GM18505 (cell line): Measurements from ENCODE around the gene GAS2L2.

Experiments
- ATAC-seq: cut with Tn5 transposase; IDR thresholded peaks from one replicate; pipeline ENCODE4 v1.9.1; 2021; ENCODE audit not compliant: unreplicated experiment
- POLR2A ChIP-seq: IDR thresholded peaks from 4 replicates; pipeline ENCODE4 v1.6.1; 2011; ENCODE audit warnings: borderline replicate concordance; ENCODE audit not compliant: insufficient read depth, insufficient read length; ENCODE audit errors: extremely low read depth

GAS2L2 gene

GRCh38 chr17:35752945-35753764 is at the start of gene GAS2L2:
Gene GAS2L2 (minus strand): TSS chr17:35753239. CDS start chr17:35752850, 389 bp downstream.
- ATAC-seq: no peak
- no peak for TF ChIP-seq POLR2A

- no peak for ATAC-seq
- TF ChIP-seq POLR2A: no peak
Observed at GRCh38 chr17:35801583-35802224, 48.7 kb upstream of the GAS2L2 start.

- no peak for TF ChIP-seq POLR2A
- ATAC-seq: no peak
Observed at GRCh38 chr17:35799942-35800341, 46.9 kb upstream of the GAS2L2 start.

GRCh38 chr17:35797918-35798317 is 44.9 kb upstream of the GAS2L2 start:
- TF ChIP-seq POLR2A: no peak

GRCh38 chr17:35797370-35797769 is 44.3 kb upstream of the GAS2L2 start:
- ATAC-seq: no peak
- no peak for TF ChIP-seq POLR2A

More at GRCh38 chr17:35797918-35798317, 44.9 kb upstream of the GAS2L2 start:
- ATAC-seq: no peak

GRCh38 chr17:35796942-35797341 is 43.9 kb upstream of the GAS2L2 start:
- no peak for TF ChIP-seq POLR2A
- ATAC-seq: no peak

GRCh38 chr17:35795871-35796265 is 42.8 kb upstream of the GAS2L2 start:
- no peak for TF ChIP-seq POLR2A
- ATAC-seq: no peak

- no peak for ATAC-seq
- TF ChIP-seq POLR2A: no peak
Observed at GRCh38 chr17:35795007-35795870, 42.2 kb upstream of the GAS2L2 start, which contains the start of gene MMP28. Gene MMP28 (minus strand): TSS chr17:35795641. CDS start chr17:35795377, 264 bp downstream.

GRCh38 chr17:35793257-35793656 is 40.2 kb upstream of the GAS2L2 start:
- TF ChIP-seq POLR2A: no peak
- ATAC-seq: no peak

- TF ChIP-seq POLR2A: no peak
- no peak for ATAC-seq
Observed at GRCh38 chr17:35791681-35792350, 38.8 kb upstream of the GAS2L2 start.

GRCh38 chr17:35790841-35791240 is 37.8 kb upstream of the GAS2L2 start:
- ATAC-seq: no peak
- TF ChIP-seq POLR2A: no peak

GRCh38 chr17:35788477-35789368 is 35.7 kb upstream of the GAS2L2 start:
- ATAC-seq: no peak
- TF ChIP-seq POLR2A: no peak
